ENCODE data around the gene ACOXL.

Gene ACOXL

DNA sequence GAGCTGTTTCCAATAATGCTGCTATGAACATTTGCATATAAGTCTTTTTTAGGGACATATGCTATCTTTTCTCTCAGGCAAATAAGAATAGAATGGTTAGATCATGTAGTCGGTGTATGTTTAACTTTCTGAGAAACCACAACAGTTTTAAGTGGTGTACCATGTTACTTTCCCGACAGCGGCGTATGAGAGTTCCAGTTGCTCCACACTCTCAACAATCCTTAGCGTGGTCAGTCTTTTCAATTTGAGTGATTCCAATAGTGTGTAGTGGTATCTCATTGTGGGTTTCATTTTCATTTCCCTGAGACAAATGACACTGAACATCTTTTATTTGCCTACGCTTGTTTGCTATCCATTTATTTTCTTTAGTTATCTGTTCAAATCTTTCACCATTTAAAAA is 149.5 kb downstream of the ACOXL start:
- no peak for DNase-seq

DNA sequence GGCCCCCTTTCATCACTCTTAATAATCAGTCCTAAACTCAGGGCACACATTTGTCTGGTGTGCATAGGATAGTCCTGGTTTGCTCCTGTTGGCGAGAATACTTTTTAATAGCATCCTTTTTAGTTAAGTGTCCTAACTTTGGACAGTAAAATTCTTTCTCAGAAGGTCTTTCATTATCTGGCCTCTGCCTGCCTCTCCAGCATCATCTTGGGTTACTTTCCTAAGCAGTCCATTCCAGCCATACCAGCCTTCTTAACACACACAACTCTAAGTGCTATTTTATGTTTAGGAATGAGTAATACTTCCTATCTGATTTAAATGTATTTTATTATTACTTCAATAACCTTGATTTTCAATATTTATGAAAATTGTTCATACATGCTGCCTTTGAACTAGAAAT is 151.0 kb downstream of the ACOXL start:
- no peak for DNase-seq

DNA sequence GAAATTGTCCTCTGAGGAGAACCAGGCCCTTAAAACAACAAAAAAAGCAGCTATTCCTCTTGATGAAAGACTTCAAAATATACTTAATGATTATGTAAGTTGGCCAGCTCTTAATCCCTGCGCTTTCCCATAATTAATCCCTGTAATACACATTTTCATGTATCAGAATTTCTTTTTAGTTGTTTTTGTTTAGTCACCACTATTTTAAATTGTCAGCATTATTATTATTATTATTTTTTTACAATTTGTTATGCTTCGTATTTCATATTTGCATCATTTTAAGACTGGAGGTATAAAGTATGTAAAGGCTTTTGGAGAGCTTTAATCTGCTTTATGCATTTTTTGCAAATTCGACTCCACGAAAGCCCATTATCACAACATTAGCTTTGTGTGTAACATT is 152.9 kb downstream of the ACOXL start:
- no peak for DNase-seq

DNA sequence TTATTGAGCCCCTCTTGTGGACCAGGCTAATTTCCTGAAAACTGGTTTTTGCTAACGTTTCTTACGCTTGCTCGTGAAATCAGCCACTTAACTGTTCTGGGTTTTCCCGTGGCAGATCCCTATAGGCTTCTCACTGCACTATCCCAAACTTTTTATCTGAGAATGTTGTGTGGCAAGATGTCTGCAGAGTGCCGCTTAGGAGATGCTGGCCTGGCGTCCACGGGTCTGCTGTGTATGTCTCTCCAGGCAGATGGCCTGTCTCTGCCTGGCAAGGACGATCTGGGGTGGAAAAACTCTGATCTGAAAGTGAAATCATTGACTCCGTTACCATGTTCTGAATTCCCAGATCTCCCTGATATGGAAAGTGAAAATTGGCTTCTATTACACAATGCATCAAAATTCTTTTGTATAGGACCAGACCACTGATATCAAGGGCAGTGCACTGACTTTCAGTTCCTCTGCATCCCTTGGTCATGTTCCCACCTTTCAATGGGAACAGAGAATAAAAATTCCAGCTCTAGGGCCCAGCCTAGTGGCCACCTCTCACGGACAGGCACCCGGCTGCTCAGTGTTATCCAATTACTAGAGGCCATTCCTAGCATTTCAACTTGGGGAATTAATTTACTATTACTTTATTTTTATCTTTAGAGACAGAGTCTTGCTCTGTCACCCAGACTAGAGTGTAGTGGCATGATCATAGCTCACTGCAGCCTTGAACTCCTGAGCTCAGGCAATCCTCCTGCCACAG is 154.6 kb downstream of the ACOXL start:
- DNase-seq: no peak

DNA sequence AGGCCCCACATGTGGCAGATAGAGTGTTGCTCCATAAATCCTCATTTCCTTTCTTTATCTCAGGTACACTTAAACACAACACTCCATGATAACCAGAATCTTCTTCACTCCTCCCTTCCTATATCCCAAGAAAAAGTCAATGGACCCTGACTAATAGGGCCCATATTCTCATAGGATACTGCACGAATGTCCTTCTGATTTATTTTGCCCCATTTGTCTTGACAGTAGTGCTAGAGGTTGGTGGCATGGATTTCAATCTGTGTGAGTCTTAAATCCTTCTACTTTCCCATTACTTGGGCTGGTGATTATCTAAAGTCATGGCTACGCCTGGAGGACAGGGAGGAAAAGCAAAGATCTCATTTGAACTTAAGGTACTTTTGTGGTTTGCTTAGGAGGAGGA is 156.0 kb downstream of the ACOXL start:
- no peak for DNase-seq

DNA sequence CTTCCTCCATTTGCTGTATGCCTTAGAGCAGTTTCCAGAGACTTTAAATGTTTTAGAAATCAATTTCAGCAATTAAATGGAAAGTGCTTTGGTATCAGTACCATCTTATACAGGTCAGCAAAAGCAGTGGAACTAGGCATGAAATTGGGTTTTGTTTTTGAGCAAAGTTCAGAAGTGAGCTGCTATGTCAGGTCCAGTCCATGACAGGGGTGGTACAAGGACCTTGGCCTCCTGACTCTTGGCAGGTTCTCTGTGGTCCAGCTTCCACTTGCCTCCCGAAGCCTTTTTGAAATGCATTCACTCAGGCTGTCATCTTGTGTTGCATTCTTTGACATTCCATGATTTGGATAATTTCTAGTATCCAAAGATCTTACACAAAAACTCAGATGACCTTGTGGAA is 159.3 kb downstream of the ACOXL start:
- no peak for DNase-seq

DNA sequence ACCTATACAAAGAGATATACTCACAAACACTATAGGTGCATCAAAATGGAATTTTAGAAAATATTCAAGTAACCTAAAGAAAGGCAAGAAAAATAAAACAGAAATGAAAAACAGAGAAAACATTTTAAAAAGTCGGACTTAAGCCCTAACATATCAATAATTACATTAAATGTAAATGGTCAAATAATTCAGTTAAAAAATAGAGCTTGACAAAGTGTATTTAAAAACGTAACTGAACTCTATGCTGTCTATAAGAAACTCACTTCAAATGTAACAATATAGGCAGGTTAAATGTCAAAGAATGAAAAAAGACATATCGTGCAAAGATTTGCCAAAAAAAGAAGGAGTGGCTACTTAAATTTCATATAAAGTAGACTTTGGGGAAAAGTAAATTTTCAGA is 163.9 kb downstream of the ACOXL start:
- DNase-seq: no peak

DNA sequence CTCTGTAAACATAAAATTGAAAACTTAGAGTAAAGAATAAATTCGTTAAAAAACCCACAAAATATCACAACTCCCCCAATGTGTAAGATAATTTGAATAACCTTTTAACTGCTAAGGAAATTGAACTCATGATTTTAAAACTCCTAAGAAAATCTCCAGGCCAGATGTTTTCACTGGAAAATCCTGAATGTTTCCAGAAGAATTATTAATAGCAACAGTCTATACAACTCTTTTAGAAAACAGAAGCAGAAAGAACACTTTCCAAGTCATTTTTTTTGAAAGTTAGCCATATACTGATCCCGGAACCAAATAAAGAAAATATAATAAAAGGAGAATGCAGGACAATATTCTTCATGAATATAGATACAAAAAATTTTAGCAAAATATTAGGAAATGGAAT is 165.6 kb downstream of the ACOXL start:
- DNase-seq: no peak

DNA sequence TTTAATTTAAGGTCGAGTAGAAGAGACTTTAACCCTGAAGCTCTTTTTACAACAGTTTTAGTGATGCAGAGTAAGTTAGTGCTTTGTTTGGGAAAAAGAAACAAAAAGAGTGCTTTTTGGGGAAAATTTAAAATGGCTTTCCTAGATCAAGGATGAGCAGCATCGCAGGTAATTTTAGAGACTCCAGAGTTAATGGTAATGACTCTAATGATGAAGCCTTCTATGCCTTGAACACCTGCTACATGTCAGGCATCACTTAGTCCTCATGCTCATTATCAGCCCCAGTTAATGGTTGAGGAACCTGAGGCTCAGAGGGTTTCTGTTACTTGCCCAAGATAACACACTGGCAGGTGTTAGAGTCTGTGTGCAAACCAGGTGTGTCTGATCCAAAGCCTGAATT is 167.8 kb downstream of the ACOXL start:
- DNase-seq: no peak

DNA sequence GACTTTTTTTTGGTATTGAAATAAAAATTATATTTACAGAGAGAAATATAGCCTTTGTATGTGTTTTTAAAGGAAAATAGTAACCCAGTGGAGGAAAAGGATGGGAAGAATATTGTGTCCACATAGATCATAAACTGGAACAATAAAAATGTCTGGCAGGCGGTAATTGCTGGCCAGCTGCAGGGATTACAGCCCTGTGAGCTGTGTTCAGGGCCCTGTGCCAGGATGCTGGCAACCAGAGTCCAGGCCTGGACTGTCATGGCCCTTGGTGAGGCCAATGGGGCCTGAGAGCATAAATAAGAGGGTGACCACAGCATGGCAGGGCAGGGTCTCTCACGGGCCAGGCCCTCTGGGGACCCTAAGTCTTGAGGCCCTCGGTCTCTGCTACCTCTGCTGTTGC is 171.2 kb downstream of the ACOXL start:
- no peak for DNase-seq

DNA sequence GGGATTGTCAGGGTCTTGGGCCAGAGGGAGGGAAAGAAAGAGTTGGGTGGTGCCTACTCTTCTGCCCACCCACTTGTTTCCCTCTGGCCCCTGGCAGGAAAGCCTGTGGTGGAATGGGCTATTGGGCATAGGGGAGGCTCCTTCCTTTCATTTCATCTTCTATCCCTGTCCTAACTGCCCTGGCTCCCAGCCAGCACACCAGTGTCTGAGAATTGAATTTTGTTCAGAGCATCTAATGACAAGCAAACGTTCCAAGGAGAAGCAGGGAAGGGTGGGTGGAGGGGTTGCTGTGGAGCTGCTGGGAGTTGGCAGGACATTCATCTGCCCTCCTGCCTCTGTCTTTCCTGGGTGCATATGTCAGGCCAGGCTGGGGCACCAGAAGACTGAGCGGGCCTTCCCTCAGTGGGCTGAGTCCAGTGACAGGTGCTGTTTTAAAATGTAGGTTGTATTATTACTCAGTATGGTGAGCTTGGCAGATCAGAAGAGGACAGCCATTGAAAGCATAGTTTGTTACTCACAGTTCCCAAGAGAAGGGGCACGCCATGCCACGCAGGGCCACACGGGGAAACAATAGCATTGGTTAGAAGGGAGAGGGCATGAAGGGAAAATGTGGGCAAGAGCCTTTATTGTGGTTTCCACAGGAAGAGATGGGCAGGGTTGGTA is 171.9 kb downstream of the ACOXL start:
- no peak for DNase-seq

DNA sequence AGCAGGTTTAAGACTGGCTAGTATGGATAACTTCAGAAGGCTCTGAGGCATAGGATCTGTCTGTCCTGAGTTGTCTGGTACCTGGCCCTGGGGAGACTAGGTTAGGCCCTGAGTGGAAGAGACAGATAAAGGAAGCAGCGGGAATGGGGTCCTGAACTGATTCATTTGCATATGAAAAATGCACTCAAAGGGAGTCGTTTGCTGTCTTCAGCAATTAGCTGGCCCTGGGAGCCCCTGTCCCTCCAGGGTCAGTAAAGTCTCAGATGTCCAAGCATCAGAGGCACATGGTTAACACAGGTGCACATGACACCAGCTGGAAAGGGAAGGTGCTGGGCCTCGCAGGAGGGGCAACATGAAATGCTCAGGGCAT is 172.4 kb downstream of the ACOXL start:
- DNase-seq: no peak

DNA sequence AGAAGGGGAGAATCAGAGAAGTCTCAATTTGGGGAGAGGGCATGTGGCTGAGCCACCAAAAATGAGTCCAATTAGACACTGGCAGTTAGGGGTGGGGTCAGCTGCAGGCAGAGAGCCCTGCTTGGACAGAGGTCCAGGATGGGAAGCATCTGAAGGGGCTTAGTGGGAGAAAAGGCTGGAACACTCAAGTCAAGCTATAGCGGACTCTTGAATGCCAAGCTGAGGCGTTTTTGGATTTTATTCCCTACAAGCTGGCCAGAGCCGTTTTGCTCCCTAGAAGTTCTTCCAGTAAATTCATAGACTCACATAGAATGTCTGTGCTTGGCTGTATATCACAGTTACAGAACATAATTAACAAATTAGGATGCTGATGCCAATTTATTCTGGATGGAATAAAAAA is 172.8 kb downstream of the ACOXL start:
- DNase-seq: no peak

DNA sequence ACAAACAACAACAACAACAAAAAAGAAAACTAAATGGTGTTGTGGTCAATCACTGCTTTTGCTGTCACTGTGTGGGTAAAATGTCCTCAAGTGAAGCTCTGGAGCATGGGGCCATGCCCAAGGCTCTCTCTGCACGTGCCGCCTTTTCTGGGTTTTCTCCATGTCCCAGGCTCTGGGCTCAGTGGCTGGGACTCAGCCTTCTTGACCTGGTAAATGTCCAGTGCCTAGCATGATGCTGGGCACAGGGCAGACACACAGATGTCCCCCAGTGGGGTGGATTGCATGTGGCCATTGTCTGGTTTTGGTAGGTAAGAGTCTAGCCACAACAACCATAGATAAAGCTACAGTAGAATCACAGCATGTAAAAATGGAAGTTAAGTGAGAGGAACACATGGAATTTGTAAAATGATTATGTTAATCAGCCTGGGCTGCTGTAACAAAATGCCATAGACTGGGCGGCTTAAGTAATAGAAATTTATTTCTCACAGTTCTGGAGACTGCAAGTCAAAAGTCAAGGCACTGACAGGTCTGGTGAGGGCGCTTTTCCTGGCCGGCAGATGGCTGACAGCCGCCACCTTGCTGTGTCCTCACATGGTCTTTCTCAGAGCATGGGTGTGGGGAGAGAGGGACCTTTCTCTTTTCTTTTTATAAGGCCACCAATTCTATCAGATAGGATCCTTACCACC is 174.4 kb downstream of the ACOXL start:
- no peak for DNase-seq

DNA sequence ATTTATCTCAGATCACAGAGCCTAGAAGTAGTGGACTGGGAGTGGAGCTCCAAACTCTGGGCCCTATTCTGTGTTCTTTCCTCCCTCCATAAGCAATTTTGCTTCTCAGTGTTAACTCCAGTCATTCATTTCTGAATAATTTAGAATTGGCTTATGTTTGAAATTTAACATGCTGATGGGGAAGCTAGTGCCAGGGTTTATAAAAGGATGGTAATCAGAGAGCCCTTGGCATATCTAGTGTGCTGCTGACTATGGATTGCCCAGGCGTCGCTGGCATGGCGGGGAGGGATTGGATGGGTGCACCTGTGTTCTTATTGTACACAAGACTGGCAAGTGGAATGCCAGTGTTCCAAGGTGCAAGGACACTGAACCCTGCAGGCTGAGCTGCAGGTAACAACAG is 177.1 kb downstream of the ACOXL start:
- no peak for DNase-seq

DNA sequence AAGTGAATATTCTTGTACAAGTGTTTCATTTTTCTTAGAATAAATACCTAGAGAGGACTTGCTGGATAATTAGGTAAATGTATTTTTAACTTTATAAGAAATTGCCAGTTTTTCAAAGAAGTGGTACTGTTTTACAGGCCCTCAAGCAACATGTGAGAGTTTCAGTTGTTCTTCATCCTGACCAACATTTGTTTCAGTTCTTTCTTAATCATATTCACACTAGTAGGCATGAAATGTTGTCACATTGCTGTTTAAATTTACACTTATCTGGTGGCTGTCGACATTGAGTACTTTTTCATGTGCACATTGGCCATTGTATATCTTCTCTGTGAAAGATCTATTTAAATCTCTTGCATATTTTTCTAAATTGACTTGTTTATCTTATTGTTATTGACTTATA is 178.1 kb downstream of the ACOXL start:
- DNase-seq: no peak

DNA sequence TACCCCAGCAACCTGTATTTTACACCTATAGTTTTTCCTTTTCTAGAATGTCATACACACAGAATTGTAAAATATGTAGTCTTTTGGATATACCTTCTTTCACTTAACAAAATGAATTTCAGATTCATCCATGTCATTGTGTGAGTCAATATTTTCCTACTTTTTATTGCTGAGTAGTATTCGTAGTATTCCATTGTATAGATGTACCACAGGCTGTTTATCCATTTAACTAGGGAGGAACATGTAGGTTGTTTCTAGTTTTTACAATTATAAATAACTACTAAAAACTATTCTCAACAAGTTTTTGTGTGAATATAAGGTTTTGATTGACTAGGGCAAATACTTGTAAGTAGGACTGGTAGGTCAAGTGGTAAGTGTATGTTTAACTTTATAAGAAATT is 187.4 kb downstream of the ACOXL start:
- DNase-seq: no peak

DNA sequence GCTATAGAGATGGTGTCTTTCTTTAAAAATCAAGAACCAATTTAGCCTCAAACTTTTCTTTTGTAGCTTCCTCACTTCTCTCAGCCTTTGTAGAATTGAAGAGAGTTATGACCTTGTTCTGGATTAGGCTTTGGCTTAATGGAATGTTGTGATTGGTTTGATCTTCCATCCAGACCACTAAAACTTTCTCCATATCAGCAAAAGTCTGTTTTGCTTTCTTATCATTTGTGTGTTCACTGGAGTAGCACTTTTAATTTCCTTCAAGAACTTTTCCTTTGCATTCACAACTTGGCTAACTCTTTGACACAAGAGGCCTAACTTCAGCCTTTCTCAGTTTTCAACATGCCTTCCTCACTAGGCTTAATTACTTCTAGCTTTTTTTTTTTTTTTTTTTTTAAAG is 193.1 kb downstream of the ACOXL start:
- no peak for DNase-seq

DNA sequence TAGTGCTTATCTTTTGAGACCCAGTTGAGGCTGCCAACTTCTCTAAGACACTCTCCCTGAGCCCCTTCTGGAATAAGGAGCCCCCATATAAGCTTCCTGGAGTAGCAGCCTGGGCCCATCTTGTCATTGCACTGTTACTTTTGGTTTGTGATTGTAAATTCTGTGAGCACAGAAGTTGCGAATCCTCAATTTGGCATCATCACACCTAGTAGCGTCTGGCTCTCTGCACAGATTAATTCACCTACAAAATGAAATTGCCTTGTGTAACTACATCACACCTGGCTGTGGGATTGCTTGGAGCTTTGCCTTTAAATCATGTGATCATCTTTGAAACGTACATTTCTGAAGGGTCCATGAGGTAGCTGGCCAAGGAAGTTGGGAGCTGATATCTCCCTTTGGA is 195.2 kb downstream of the ACOXL start:
- DNase-seq: no peak

DNA sequence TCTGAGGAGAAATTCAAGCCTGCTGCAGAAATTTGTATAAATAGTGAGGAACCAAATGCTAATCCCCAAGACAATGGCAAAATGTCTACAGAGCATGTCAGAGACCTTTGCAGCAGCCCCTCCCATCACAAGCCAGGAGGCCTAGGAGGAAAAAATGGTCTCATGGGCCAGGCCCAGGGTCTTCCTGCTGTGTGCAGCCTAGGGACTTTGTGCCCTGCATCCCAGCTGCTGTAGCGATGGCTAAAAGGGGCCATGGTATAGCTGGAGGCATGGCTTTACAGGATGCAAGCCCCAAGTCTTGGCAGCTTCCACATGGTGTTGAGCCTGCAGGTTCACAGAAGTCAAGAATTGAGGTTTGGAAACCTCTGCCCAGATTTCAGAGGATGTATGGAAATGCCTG is 197.2 kb downstream of the ACOXL start:
- DNase-seq: no peak

DNA sequence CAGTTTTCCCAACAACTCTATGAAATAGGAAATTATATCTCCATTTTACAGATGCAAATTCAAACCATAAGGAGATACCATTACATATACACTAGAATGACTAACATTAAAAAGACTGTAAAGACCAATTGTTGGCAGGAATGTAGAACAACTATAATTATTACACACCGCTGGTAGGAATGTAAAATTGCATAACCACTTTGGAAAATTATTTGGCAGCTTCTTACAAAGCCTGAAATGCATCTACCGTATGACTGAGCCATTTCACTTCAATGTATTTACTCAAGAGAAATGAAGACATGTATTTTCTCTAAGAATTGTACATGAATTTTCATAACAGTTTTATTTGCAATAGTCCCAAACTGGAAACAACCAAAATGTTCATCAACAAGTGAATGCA is 199.3 kb downstream of the ACOXL start:
- DNase-seq: no peak

DNA sequence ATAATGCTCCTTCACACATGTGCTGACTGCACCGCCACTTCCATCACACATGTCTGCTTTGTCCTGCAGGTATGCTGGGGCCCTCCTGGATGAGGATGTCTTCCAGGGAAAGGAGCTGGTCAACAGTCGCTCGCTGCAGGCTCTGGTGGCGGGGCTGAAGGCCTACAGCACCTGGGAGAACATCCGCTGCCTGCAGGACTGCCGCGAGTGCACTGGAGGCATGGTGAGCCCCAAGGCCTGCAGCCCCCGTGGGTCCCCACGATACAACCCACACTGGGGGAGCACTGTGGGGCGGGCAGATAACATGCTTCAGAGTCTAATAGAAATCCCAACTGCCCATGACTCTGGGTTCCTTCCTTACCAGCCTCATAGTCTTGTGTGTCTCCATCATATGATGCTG is 201.0 kb downstream of the ACOXL start:
- DNase-seq: no peak

DNA sequence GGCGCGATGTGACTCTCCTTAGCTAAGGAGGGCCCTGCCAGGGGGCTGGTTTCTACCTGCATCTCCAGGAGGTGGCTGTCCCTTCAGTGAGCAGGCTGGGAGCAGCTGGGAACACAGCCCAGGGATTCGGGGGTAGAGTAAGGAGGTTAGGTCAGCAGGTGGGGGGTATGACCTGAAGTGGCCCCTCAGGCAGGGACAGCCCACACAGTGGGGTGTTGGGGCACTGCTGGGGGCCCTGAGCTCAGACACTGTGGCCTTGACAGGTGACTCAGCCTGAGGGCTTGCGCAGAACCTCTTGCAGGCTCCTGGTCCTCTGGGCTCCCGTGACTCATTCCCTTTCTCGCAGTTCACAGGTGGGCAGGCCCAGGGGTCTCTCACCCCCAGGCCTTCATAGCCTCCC is 202.6 kb downstream of the ACOXL start:
- no peak for DNase-seq

DNA sequence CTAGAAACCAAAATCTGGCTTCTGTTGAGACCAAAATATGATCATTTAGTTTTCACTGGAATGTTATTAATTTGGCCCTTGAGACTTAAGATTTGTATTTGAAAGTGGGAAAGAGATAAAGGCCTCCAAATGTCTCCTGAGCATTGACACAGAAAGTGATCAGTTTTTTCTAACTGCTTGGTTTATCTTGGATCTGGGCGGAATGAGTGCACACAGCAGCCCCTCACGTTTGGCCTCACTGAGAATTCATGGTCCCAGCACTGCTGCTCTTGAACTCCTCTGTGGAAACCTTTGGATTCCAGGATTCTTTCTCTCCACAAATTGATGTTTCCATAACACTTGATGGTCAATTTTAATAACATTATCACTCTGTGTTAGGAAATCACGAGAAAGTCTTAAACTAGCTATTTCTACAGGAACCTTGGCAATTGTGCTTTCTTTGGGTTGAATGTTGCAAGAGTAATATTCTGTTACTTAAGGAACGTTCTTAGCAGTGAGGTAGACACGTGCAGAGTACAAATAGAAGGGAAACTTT is 208.1 kb downstream of the ACOXL start:
- no peak for DNase-seq
